RWPE2 (cell line): ENCODE measurements around the gene MRTFB.
A peak's percentile ranks its signal among the peaks of the same experiment; 100 is the strongest.
"Not testable (repeated sequence)": the region's sequence is repeated elsewhere in the genome, so short reads cannot be mapped to it uniquely, and the experiment has no call there.

ENCODE experiments used
- ATAC-seq: fragments of 200-7000 bp; cut with Tn5 transposase; 3 replicates; pipeline ENCODE4 v1.9.1; 2021; ENCODE audit warnings: low read depth
- DNase-seq: peaks from one replicate; pipeline ENCODE4 v3.0.0-alpha.2; 2020; ENCODE audit warnings: low spot score
- H3K27ac ChIP-seq: fragments of 450-650 bp; 2 replicates; pipeline ENCODE4 v1.5.1; 2017; ENCODE audit warnings: mild to moderate bottlenecking; ENCODE audit not compliant: poor library complexity, severe bottlenecking
- H3K27me3 ChIP-seq: fragments of 250-450 bp; sonication (Bioruptor Pico); 2 replicates; pipeline ENCODE4 v1.5.1; 2021; ENCODE audit warnings: mild to moderate bottlenecking, moderate library complexity; ENCODE audit not compliant: insufficient read depth, poor library complexity, severe bottlenecking
- H3K36me3 ChIP-seq: fragments of 250-450 bp; sonication (Bioruptor Pico); 2 replicates; pipeline ENCODE4 v1.5.1; 2020; ENCODE audit warnings: low read depth, mild to moderate bottlenecking, moderate library complexity
- H3K4me1 ChIP-seq: fragments of 250-450 bp; sonication (Bioruptor Pico); 2 replicates; pipeline ENCODE4 v1.5.1; 2021; ENCODE audit warnings: mild to moderate bottlenecking, moderate library complexity; ENCODE audit not compliant: insufficient read depth, poor library complexity, severe bottlenecking
- H3K4me3 ChIP-seq: fragments of 250-450 bp; sonication (Bioruptor Pico); 2 replicates; pipeline ENCODE4 v1.5.1; 2021; ENCODE audit warnings: mild to moderate bottlenecking, moderate library complexity; ENCODE audit not compliant: severe bottlenecking
- H3K9me3 ChIP-seq: fragments of 250-450 bp; sonication (Bioruptor Pico); 2 replicates; pipeline ENCODE4 v1.5.1; 2021; ENCODE audit warnings: mild to moderate bottlenecking, moderate library complexity; ENCODE audit not compliant: severe bottlenecking
- TF ChIP-seq, protein P1 (sequence below): fragments of 450-650 bp; IDR thresholded peaks from one replicate; pipeline ENCODE4 v1.5.1; 2017; ENCODE audit warnings: mild to moderate bottlenecking, moderate library complexity; ENCODE audit not compliant: poor library complexity, severe bottlenecking

Gene MRTFB, protein sequence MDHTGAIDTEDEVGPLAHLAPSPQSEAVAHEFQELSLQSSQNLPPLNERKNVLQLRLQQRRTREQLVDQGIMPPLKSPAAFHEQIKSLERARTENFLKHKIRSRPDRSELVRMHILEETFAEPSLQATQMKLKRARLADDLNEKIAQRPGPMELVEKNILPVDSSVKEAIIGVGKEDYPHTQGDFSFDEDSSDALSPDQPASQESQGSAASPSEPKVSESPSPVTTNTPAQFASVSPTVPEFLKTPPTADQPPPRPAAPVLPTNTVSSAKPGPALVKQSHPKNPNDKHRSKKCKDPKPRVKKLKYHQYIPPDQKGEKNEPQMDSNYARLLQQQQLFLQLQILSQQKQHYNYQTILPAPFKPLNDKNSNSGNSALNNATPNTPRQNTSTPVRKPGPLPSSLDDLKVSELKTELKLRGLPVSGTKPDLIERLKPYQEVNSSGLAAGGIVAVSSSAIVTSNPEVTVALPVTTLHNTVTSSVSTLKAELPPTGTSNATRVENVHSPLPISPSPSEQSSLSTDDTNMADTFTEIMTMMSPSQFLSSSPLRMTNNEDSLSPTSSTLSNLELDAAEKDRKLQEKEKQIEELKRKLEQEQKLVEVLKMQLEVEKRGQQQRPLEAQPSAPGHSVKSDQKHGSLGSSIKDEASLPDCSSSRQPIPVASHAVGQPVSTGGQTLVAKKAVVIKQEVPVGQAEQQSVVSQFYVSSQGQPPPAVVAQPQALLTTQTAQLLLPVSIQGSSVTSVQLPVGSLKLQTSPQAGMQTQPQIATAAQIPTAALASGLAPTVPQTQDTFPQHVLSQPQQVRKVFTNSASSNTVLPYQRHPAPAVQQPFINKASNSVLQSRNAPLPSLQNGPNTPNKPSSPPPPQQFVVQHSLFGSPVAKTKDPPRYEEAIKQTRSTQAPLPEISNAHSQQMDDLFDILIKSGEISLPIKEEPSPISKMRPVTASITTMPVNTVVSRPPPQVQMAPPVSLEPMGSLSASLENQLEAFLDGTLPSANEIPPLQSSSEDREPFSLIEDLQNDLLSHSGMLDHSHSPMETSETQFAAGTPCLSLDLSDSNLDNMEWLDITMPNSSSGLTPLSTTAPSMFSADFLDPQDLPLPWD

DNA sequence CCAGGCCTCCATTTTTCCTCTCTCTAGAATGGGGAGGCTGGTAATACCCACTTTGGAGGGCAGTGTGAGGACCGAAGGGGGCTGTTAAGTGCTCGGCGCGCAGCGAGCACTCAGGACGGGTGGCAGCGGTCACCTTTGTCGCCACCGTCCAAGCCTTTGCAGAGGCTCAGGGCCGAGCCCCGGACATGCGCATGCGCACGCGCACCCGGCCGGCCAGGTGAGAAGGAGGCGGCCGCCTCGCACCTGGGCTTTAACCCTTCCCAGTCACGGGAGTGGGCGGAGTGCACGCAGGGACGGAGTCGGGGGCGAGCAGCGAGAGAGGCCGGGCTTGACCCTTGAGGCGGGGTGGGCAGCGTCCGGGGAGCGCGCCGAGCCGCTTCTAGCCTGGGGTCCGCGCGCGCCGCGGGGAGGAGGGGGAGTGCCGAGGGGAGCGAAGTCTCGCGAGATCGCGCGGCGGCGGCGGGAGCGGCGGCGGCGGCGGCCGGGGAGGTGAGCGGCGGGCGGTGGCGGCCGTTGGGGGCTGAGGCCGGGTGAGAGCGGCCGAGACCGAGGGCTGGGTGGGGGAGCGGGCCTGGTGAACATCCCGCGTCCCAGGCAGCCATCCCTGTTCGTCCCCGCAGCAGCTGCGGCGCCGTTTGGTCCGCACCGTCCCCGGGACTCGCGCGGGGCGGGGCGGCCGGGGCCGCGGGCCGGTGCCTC, at the start of gene MRTFB:
Gene MRTFB (plus strand): TSS at position 443 of the 699 bp plus-strand sequence. CDS start 69,288 bp downstream, outside the sequence.
- DNase-seq: peak; percentile 81
- TF ChIP-seq, protein P1, sequence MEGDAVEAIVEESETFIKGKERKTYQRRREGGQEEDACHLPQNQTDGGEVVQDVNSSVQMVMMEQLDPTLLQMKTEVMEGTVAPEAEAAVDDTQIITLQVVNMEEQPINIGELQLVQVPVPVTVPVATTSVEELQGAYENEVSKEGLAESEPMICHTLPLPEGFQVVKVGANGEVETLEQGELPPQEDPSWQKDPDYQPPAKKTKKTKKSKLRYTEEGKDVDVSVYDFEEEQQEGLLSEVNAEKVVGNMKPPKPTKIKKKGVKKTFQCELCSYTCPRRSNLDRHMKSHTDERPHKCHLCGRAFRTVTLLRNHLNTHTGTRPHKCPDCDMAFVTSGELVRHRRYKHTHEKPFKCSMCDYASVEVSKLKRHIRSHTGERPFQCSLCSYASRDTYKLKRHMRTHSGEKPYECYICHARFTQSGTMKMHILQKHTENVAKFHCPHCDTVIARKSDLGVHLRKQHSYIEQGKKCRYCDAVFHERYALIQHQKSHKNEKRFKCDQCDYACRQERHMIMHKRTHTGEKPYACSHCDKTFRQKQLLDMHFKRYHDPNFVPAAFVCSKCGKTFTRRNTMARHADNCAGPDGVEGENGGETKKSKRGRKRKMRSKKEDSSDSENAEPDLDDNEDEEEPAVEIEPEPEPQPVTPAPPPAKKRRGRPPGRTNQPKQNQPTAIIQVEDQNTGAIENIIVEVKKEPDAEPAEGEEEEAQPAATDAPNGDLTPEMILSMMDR: no peak
- H3K27ac ChIP-seq: peak within 1 kb of the TSS; percentile 45

DNA sequence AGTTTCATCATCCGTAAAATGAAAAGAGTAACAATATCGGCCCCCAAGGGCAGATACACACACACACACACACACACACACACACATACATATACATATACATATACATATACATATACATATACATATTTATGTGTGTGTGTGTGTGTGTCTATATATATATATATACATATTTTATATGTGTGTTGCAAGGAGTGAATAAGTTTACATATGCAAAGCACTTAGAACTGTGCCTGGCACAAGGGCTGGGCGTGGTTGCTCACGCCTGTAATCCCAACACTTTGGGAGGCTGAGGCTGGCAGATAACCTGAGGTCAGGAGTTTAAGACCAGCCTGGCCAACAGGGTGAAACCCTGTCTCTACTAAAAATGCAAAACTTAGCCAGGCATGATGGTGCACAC, 47.6 kb upstream of the MRTFB start:
- not testable (repeated sequence) for H3K27ac ChIP-seq, H3K4me1 ChIP-seq, H3K27me3 ChIP-seq, H3K36me3 ChIP-seq, H3K4me3 ChIP-seq, H3K9me3 ChIP-seq, DNase-seq, ATAC-seq

More for the DNA sequence above, at the start of gene MRTFB:
- H3K4me1 ChIP-seq: no peaks in the 10 kb centered on the region
- H3K4me3 ChIP-seq: peak within 1 kb of the TSS; percentile 75
- no peaks in the 10 kb centered on the region for H3K27me3 ChIP-seq
- H3K9me3 ChIP-seq: no peaks in the 10 kb centered on the region
- H3K36me3 ChIP-seq: peaks cover 5% of the 10 kb centered on the region; the same call in 1 of the 2 replicates
- ATAC-seq: peak; percentile 81

DNA sequence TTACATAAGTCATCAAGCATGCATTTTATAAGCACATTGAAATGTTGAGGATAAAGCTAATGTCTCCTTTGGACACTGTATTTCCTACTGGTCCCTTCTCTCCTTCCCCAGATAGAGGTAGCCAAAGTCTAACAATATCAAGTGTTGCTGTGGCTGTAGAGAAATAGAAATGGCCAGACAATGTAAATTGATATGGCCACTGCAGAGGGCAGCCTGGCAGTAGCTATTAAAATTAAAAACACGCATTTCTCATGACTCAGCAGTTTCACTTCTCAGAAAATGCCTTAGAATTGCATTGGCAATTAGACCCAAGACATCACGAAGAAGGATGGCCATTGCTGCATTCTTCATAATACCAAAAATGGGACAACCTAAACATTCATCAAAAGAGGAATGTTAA, 46.8 kb upstream of the MRTFB start:
- no peak for DNase-seq
- H3K4me1 ChIP-seq: no peaks in the 10 kb centered on the region
- TF ChIP-seq, protein P1: peak; percentile 22

DNA sequence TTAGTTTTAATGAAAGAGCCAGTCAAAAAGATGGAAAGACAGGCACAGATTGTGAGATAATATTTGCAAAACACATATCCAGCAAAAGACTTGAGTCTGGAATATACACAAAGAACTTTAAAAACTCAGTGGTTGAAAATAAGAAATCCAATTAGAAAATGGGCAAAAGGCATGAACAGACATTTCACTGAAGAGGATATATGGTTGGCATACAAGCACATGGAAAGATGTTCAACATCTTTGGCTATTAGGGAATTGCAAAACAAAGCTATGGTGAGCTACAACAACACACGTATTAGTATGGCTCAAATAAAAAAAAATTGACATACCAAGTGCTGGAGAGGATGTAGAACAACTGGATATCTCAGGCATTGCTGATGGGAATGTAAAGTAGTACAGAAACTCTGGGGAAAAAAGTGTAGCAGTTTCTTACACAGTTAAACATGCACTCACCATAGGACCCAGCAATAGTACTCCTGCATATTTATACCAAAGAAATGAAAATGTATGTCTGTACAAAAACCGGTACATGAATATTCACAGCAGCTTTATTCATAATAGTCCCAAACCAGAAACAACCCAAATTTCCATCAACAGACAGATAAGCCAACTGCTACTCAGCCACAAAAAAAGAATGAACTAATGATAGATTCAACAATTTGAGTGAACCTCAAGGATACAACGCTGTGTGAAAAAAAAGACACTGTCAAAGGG, 44.4 kb upstream of the MRTFB start:
- no peaks in the 10 kb centered on the region for H3K9me3 ChIP-seq
- no peak overlapping the region for H3K27ac ChIP-seq
- TF ChIP-seq, protein P1: no peak
- H3K27me3 ChIP-seq: no peaks in the 10 kb centered on the region
- no peaks in the 10 kb centered on the region for H3K4me1 ChIP-seq
- H3K36me3 ChIP-seq: no peaks in the 10 kb centered on the region
- no peak overlapping the region for H3K4me3 ChIP-seq
- DNase-seq (no peak), ATAC-seq (no peak)

More for the DNA sequence above, 46.8 kb upstream of the MRTFB start:
- Histone ChIP-seq H3K27ac (no peak overlapping the region), H3K9me3 (no peaks in the 10 kb centered on the region), H3K4me3 (no peak overlapping the region), H3K36me3 (no peaks in the 10 kb centered on the region), H3K27me3 (no peaks in the 10 kb centered on the region)
- no peak; the same call in 2 of the 3 replicates for ATAC-seq
